SW 1271 (cell line): Measurements from ENCODE around the gene ZBTB33.

Experiments used
- DNase-seq, 2 experiments: peaks; one replicate each; lab custom pipeline; 2025; lab: John Stamatoyannopoulos, UW

ZBTB33 gene

GRCh38 chrX:120264341-120264740 is 13.7 kb downstream of the ZBTB33 start:
- no peak for DNase-seq

- DNase-seq: no peak
Observed at GRCh38 chrX:120269373-120270035, 18.9 kb downstream of the ZBTB33 start.

- no peak for DNase-seq
Observed at GRCh38 chrX:120270567-120270966, 20.0 kb downstream of the ZBTB33 start.

GRCh38 chrX:120271218-120271617 is 20.6 kb downstream of the ZBTB33 start:
- DNase-seq: no peak

GRCh38 chrX:120274145-120274544 is 23.5 kb downstream of the ZBTB33 start:
- no peak for DNase-seq

- no peak for DNase-seq
Observed at GRCh38 chrX:120274958-120275357, 24.3 kb downstream of the ZBTB33 start.

GRCh38 chrX:120281021-120281624 is 30.5 kb downstream of the ZBTB33 start:
- no peak for DNase-seq

- DNase-seq: no peak
Observed at GRCh38 chrX:120281761-120282160, 31.1 kb downstream of the ZBTB33 start.

GRCh38 chrX:120282697-120283096 is 32.1 kb downstream of the ZBTB33 start:
- no peak for DNase-seq

GRCh38 chrX:120286733-120287512 is 36.3 kb downstream of the ZBTB33 start:
- DNase-seq: no peak

GRCh38 chrX:120287513-120288112 is 37.0 kb downstream of the ZBTB33 start:
- DNase-seq: no peak

GRCh38 chrX:120290107-120290506 is 39.5 kb downstream of the ZBTB33 start:
- no peak for DNase-seq

- no peak for DNase-seq
Observed at GRCh38 chrX:120291211-120291610, 40.6 kb downstream of the ZBTB33 start.

- DNase-seq: no peak
Observed at GRCh38 chrX:120293015-120293414, 42.4 kb downstream of the ZBTB33 start.

GRCh38 chrX:120294651-120295050 is 44.0 kb downstream of the ZBTB33 start:
- DNase-seq: no peak

GRCh38 chrX:120297923-120298322 is 47.3 kb downstream of the ZBTB33 start:
- no peak for DNase-seq

GRCh38 chrX:120299928-120300327 is 49.3 kb downstream of the ZBTB33 start:
- DNase-seq: no peak

- DNase-seq: no peak
Observed at GRCh38 chrX:120301497-120301896, 50.9 kb downstream of the ZBTB33 start.

GRCh38 chrX:120301960-120302359 is 51.3 kb downstream of the ZBTB33 start:
- DNase-seq: no peak

- no peak for DNase-seq
Observed at GRCh38 chrX:120302434-120302833, 51.8 kb downstream of the ZBTB33 start.

GRCh38 chrX:120304256-120304655 is 53.6 kb downstream of the ZBTB33 start:
- DNase-seq: no peak

- DNase-seq: no peak
Observed at GRCh38 chrX:120305531-120306141, 55.0 kb downstream of the ZBTB33 start.
